Effector CD4-positive, alpha-beta T cell (primary cell): Measurements from ENCODE around the gene RASA1.
"Not testable (repeated sequence)": the region's sequence is repeated elsewhere in the genome, so short reads cannot be mapped to it uniquely, and the experiment has no call there.

Experiments
- DNase-seq: peaks from one replicate; pipeline ENCODE4 v3.0.0-alpha.2; 2020

Gene RASA1

DNA sequence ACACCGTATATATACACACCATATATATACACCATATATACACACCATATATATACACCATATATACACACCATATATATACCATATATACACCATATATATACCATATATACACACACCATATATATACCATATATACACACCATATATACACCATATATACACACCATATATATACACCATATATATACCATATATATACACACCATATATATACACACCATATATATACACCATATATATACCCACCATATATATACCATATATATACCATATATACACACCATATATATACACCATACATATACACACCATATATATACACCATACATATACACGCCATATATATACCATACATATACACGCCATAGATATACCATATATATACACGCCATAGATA is 19.6 kb downstream of the RASA1 start:
- not testable (repeated sequence) for DNase-seq

GRCh38 chr5:87298692-87299362 is 31.1 kb downstream of the RASA1 start:
- no peak for DNase-seq

- no peak for DNase-seq
Observed at GRCh38 chr5:87300176-87300575, 32.5 kb downstream of the RASA1 start.

DNA sequence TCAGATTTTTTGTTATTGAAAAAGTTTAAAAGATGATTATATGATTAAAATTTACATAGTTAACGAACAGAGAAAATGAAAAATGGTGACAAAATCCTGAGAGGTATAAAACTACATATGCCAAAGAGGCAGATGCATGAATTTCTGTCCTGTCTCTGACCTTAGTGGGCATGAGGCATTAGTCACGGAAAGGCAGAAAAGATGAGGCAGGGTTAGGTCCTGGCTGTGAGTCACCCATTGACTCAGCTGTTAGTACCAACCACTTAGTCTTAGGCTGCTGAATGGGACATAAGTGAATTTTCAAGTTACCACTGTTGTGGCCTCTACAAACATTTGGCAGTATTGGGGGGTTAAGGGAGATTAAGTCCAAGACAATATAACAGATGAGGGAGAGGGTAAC is 33.1 kb downstream of the RASA1 start:
- no peak for DNase-seq

GRCh38 chr5:87302061-87302460 is 34.4 kb downstream of the RASA1 start:
- no peak for DNase-seq

- no peak for DNase-seq
Observed at GRCh38 chr5:87303324-87303723, 35.6 kb downstream of the RASA1 start.

- DNase-seq: not testable (repeated sequence)
Observed at GRCh38 chr5:87306090-87306489, 38.4 kb downstream of the RASA1 start.

- no peak for DNase-seq
Observed at GRCh38 chr5:87307796-87308423, 40.2 kb downstream of the RASA1 start.

DNA sequence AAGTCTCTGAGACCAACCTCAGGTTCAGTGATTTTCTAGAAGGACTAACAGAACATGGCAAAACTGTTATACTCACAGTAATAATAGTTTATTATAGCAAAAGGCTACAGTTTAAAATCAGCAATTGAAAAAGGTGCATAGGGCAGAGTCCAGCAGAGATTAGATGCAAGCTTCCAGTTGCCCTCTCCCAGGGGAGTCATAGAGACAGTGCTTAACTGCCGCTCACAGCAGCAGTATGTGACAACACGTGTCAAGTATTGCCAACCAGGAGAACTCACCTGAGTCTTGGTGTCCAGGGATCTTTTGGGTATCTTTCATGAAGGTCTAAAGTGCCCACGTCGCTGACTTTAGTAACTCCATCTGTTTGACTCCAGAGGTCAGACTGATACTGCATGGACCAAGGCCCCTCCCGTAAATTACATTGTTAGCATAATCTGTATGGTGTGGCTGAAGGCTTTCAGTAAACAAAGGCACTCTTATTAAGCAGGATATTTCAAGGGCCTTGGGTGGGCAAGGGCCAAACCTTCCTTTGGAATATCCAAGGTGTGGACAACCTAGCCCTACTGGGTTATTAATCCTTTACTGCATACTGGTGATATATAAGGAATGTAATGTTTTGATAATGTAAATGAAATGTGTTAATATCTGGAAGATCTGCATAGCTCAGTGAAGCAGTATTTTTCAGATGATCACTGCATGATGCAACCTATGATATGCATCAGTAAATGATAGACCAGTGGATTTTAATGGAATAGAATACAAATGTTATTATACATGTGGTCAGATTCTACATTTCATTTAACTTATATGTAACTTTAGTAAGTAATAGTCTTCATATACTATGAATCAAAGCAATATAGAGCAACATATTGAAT is 44.0 kb downstream of the RASA1 start:
- no peak for DNase-seq

- no peak for DNase-seq
Observed at GRCh38 chr5:87313216-87313615, 45.5 kb downstream of the RASA1 start.

- no peak for DNase-seq
Observed at GRCh38 chr5:87319469-87319868, 51.8 kb downstream of the RASA1 start.

GRCh38 chr5:87321605-87322004 is 53.9 kb downstream of the RASA1 start:
- no peak for DNase-seq

GRCh38 chr5:87322381-87322780 is 54.7 kb downstream of the RASA1 start:
- no peak for DNase-seq

- DNase-seq: no peak
Observed at GRCh38 chr5:87327998-87328397, 60.3 kb downstream of the RASA1 start.

- DNase-seq: no peak
Observed at GRCh38 chr5:87329114-87329513, 61.4 kb downstream of the RASA1 start.

DNA sequence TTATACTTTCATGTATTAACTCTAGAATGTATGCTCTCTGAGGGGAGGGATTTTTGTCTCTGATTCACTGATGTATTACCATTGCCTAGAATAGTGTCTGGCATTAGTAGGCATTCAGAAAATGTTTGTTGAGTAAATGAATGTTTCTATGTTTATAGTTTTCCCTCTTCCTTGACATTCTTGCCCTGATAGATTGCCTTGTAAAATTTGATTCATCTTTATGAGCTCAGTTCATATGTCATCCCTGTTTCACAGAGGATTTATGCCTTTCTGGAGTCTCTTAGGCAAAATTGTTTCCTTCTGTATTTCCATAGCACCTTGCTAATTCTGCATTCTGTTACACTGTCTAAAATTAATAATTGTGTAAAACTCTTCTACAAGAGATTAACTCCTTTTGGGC is 72.3 kb downstream of the RASA1 start:
- DNase-seq: no peak

- DNase-seq: no peak
Observed at GRCh38 chr5:87340716-87341115, 73.0 kb downstream of the RASA1 start.

- DNase-seq: no peak
Observed at GRCh38 chr5:87347272-87347671, 79.6 kb downstream of the RASA1 start.

- no peak for DNase-seq
Observed at GRCh38 chr5:87347841-87348240, 80.2 kb downstream of the RASA1 start.

- no peak for DNase-seq
Observed at GRCh38 chr5:87354496-87354895, 86.8 kb downstream of the RASA1 start.

DNA sequence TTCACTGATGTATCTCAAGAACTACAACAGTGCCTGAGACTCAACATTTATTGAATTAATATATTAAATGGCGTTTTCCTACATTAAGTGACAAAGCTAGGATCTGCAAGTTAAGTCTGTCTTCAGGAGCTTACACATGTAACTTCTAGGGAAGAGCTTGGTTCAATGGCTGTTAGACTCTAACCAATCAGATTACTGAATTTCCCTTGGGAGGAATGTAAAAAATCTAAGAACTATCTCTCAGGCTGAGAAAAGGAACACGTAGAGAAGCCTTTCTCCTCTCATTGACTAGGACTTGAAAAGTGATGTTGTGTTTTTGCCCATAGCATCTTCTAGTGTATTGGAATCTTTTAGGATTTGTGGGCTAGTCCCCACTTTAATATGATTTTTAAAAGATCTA is 91.4 kb downstream of the RASA1 start:
- DNase-seq: no peak

- DNase-seq: no peak
Observed at GRCh38 chr5:87360132-87360531, 92.4 kb downstream of the RASA1 start.

- no peak for DNase-seq
Observed at GRCh38 chr5:87361031-87361445, 93.4 kb downstream of the RASA1 start.
